Activated T-cell treated with anti-CD3 and anti-CD28 coated beads for 24 hours (primary cell): ENCODE data around the gene GNAL.
"Not testable (repeated sequence)": the region's sequence is repeated elsewhere in the genome, so short reads cannot be mapped to it uniquely, and the experiment has no call there.

ENCODE experiments used
- DNase-seq: peaks from one replicate; pipeline ENCODE4 v3.0.0-alpha.2; 2020; ENCODE audit warnings: low read depth

Gene GNAL

GRCh38 chr18:11906926-11907874, 218.1 kb downstream of the GNAL start:
- DNase-seq = no peak

- DNase-seq = peak; percentile 85
Observed at GRCh38 chr18:11908182-11909060, 219.4 kb downstream of the GNAL start, which contains the start of gene MPPE1. Gene MPPE1, minus strand, starts transcription at chr18:11908317. Its CDS starts 11,053 bp downstream, at chr18:11897264.

GRCh38 chr18:11909061-11909455, 220.0 kb downstream of the GNAL start:
- DNase-seq = no peak

- no peak for DNase-seq
Observed at GRCh38 chr18:11909591-11910026, 220.5 kb downstream of the GNAL start.

- not testable (repeated sequence) for DNase-seq
Observed at GRCh38 chr18:11916880-11917279, 227.8 kb downstream of the GNAL start.

- not testable (repeated sequence) for DNase-seq
Observed at GRCh38 chr18:11919522-11919921, 230.5 kb downstream of the GNAL start.

- DNase-seq = no peak
Observed at GRCh38 chr18:11923450-11923849, 234.4 kb downstream of the GNAL start.

- no peak for DNase-seq
Observed at GRCh38 chr18:11925800-11926481, 236.9 kb downstream of the GNAL start.

GRCh38 chr18:11927497-11927896, 238.4 kb downstream of the GNAL start:
- no peak for DNase-seq

GRCh38 chr18:11932393-11932792, 243.3 kb downstream of the GNAL start:
- DNase-seq = no peak
